GM12892 (cell line): ENCODE measurements around the gene PRTN3.

Source experiments
- POLR2A ChIP-seq: IDR thresholded peaks from 2 replicates; pipeline ENCODE4 v1.6.1; 2011; ENCODE audit warnings: low read depth, low read length, control low read depth
- POLR2AphosphoS5 ChIP-seq: IDR thresholded peaks from 2 replicates; pipeline ENCODE4 v1.6.1; 2011; ENCODE audit warnings: low read depth, low read length, control low read depth
- TAF1 ChIP-seq: IDR thresholded peaks from 2 replicates; pipeline ENCODE4 v1.6.1; 2011; ENCODE audit warnings: low read depth, mild to moderate bottlenecking, control low read depth, low read length, borderline replicate concordance

DNA sequence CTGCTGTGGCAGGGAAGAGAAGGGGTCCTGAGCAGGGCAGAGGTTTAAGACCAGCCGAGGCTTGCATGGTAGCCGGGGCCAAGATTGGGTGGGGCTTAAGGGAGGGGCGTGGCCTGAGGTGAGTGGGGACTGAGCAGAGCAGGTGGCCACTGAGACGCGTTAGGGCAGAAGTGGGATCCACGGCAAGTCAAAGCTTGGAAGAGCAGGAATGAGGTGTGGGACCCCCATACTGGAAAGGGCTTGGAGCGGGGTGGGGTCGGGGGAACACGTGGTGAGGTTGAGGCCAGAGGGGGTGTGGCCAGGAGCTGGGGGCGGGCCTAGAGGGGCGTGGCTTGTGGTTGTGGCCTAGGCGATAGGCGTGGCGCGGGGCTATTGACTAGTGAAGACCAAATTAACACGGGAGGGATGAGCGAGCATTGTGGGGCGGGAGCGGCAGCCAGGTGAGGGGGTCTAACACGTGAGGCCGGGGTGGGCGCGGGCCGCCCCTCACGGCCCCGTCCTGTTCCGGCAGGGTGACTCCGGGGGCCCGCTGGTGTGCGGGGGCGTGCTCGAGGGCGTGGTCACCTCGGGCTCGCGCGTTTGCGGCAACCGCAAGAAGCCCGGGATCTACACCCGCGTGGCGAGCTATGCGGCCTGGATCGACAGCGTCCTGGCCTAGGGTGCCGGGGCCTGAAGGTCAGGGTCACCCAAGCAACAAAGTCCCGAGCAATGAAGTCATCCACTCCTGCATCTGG lies 21.9 kb downstream of the PRTN3 start:
- TF ChIP-seq TAF1 (no peak), POLR2A (no peak), POLR2AphosphoS5 (no peak)
